Kidney tubule cell (primary cell): ENCODE data around the gene DNAH14.
A peak's percentile ranks its signal among the peaks of the same experiment; 100 is the strongest.

Experiments used
- DNase-seq: peaks from one replicate; pipeline ENCODE4 v3.0.0-alpha.2; 2018; ENCODE audit warnings: low spot score

Gene DNAH14

DNA sequence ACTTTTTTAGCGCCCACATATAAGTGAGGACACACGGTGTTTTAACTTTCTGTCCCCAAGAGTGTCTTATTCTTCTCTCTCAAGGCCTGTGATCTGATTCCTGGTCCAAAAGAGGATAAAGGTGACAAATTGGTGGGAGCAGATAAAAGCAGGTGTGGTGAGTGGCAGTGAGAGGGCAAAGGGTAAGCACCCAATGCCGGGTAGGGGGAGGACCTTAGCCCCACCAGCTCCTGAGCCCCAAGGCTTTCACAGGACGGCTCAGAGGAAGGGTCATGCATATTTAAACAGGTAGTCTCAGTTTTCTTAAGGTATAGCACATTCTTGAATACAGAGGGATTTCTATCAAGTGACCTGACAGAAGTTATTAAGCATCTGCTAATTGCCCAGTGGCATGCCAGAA, 478.8 kb downstream of the DNAH14 start:
- no peak for DNase-seq

DNA sequence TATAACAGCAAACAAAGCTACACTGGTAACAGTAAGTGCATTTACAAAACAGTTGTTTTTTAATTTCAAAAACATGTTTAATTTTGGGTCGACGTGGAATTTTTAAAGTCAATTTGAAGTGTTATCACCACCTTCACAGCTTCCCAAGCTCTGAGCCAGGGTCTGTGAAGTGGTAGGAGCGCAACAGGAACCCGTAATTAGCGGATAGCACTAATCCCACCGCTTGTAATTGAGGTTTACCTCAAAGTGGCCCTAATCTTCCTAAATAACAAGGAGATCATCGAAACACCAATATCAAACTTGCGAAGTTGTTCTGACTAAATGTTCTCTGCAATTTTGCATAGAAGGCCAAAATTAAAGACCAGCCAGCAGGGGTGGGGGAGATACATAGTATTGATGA, 479.6 kb downstream of the DNAH14 start:
- DNase-seq, result no peak

DNA sequence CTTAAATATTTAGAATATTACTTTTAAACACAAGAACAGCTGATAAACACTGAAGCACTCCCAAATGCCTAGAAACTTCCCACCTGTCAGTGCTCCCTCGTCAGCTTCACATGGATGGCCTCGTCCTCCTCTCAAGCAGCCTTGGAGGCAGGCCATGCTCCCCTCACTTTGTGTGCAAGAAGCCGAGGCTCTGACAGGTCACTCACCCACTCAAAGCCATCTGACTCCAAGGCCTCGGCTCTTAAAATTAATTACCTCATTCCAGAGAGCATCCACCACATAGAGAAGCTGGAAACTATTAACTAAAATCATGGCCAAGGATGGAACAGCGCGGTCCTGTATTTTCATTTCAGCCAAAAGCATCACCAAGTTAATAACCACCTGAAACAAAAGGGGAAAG, 480.6 kb downstream of the DNAH14 start:
- DNase-seq, result peak; percentile 56

DNA sequence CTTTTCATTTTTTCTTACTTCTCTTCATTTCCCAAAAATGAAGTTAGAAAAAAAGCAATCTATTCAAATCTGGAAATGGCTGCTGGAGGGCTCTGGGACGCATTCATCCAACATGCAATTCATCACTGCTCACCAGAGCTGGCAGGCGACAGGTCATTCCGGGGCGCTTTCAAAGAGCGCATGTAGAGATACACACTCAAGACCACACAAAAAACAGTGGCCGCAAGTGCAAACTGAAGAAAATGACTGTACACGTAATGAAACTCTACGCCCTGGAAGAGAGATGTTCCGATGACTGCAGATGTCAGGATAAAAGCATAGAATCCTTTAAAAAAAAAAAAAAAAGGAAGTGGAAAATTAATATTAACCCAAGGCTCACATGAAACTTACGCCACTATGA, 482.8 kb downstream of the DNAH14 start:
- peak; percentile 71 for DNase-seq

DNA sequence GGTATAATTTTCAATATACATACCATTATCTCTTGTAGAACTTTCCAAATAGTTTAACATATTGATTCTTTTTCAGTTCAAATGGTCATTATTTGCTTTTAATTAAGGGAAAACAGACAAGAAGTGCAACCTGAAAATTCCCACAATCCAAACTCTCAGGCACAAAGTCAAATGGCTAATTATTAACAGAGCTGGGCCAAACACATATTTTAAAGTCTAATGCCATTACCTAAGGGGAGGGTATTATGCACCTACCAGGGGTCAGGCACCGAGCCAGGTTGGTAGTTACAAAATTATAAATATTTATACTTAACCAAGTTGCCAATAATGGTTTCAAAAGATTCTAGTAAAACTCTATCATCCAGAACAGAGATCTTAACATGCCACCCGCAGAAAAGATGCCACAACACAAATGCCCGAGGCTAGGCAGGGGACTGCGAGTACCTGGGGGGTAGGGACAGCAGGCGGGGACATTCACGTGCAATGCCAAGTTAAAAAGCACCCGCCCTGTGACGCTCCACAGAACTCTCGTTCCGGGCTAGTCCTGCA, 483.4 kb downstream of the DNAH14 start:
- peak; percentile 84 for DNase-seq

DNA sequence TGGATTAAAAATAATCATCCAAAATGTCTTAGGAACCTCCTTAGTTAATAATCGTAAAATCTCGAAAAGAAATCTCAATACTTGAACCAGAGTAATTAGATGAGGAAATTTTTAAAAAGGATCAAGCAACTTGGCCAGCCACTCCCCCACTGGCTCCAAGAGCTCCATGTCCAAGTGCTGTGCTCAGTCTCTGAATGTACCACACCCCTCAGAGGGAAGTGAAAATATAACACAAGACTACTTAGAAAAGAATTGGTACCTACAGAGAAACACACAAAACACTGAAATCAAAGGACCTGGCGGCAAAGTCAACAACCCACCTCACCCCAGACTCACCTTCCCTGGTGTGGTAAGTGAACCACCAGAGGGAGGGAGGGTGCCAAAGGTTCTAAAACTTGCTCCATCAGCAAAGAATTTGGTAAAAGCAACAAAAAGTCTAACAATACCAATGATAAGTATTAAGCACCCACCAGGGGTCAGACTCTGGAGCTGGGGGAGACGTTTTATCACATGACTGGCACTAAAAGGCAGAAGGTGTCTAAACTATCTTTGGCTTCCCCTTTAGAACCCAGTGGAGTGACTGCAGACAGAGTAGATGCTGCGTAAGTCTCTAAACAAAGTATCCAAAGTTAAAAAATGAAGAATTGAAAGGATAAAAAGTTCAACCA, 484.4 kb downstream of the DNAH14 start:
- no peak for DNase-seq

DNA sequence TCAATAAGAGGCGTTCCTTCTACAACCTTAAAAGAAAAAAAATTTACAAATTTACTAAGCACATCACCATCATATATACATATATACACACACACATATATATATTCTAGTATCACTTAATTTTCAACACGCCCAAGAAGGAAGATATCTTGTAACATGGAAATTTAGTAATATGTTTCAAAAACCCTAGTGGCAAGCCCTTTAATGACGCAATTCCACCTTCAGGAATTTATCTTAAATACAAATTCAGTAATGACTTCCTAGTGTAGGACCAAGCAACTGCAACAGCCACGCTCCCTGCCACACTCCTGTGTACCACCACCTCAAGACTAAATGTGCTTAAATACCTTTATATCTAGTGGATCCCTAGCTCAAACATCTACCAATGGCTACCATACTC, 485.8 kb downstream of the DNAH14 start:
- no peak for DNase-seq

DNA sequence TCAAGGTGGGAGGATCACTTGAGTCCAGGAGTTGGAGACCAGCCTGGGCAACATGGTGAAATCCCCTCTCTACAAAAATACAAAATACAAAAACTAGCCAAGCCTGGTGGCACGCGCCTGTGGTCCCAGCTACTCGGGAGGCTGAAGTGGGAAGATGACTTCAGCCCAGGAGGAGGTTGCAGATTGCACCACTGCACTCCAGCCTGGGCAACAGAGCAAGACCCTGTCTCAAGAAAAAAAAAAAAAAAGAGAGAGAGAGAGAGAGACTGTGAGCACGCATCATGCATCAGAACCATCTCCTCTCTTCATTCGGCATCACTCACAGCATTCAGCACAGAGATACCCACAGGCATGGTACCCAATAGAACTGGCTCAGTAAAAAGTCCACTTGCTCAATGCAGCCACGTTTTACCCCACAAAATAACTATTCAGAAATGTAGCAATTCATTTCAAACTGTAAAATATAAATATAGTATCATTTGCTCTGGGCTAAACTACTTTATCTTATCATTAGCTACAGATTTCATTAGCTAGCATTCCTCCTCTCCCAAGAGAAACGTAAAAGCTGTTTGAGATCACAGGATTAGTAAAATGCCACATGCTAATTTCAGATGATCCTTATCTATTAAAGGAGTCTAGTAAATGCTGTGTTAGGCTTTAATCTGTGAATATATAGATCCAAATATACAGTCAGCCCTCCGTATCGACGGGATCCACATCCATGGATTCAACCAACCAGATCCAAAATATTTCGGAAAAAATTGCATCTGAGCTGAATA, 486.7 kb downstream of the DNAH14 start:
- DNase-seq, result no peak

DNA sequence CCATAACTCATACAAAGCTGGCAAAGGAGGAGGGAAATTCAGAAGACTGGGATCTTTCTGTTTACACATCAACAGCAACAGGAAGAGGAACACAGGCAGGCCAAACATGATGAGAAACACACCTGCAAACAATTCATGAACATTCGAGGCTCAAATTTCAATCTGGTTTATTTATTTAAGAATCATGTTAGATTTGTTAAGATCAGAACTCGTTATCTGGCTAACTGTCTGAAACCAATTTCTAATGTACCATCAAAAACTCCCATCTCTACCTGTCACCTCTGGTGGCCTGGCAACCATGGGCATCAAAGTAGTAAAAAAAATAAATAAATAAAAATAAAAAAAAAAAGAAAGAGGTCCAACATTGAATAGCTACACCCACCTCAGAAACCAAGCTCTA, 488.6 kb downstream of the DNAH14 start:
- DNase-seq, result no peak

DNA sequence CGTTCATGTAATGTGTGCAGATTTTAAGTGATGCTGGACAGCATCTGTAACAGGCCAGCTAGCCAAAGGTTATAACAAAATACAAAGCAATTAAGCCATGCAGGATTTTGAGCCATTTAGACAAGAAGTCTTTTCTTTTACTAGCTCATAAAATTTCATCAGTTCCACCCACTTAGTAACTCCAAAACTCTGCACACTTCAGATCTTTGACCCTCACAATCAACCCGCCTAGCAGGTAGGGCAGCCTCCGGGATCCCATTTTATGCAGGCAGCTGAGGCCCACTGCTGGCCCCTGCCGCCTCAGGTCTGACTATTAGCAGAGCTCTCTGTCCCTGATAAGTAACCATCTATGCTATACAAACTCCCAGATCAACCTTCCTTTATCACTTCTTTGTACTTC, 489.1 kb downstream of the DNAH14 start:
- no peak for DNase-seq

DNA sequence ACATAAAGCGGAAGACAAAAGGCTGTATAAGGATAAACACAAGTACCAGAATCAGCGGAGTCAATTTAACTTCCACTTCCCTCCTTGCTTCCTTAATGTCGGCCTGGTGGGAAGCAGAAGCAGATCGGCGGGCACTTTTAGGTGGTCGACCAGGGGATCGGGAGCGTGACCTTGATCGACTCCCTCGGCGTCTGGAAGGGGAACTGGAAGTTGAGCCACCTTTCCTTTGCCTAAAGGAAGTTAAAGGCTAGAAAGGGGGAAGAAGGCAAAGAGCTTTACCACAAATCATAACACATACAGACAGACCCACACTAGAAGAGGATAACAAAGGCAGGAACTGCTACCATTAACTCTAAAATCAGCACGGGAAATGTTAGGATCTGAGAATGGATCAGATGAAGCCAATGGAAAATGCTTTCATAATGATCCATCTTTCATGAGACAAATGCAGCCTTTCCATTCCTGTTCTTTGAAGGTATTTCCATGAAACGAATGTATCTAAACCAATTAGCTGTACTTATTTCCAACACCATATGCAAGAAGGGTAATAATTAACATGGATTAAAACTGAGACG, 492.6 kb downstream of the DNAH14 start:
- DNase-seq, result no peak

DNA sequence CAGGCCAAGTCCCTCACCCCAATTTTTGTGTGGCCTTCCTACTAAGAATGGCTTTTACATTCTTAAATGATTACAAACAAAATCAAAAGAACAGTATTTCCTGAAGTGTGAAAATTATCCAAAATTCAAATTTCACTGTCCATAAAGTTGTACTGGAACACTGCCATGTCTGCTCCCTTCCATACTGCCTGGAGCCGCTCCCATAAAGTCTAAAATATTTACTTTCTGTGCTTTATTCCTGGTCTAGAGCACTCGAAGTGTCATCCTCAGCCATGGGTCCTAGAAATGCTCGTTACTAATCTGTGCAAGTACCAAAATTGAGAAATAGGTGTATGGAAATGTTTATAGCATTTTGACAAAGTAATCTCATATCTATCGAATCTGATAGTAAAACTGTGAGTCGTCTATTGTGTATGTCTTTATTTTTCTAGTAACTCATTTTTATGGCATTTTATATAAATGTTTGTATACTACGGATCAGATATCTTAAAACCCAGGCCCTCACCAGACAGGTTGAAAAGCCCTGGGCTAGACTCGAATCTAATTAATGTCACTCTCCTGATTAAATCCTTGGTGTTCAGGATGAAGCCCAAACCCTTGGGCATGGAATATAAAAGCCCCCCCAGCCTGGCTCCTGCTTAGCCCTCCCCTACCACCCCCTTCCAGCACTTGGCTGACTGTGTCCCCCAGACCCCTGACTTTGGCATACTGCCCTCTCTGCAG, 493.5 kb downstream of the DNAH14 start:
- DNase-seq, result no peak

DNA sequence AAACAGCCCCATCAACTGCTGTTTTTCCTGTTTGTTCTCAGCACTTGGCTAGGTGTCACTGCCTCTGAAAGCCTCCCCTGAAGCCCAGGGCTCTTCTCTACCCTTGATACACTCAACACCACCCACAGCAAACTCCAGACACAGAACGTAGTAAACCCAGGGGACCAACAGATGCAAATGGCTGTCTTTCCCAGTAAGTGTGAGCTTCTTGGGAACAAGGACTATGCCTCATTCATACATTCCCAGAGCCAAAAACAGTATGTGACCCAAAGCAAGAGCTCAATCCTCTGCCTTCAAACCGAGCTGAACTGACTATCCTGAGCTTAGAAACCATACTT, 494.0 kb downstream of the DNAH14 start:
- DNase-seq, result no peak

DNA sequence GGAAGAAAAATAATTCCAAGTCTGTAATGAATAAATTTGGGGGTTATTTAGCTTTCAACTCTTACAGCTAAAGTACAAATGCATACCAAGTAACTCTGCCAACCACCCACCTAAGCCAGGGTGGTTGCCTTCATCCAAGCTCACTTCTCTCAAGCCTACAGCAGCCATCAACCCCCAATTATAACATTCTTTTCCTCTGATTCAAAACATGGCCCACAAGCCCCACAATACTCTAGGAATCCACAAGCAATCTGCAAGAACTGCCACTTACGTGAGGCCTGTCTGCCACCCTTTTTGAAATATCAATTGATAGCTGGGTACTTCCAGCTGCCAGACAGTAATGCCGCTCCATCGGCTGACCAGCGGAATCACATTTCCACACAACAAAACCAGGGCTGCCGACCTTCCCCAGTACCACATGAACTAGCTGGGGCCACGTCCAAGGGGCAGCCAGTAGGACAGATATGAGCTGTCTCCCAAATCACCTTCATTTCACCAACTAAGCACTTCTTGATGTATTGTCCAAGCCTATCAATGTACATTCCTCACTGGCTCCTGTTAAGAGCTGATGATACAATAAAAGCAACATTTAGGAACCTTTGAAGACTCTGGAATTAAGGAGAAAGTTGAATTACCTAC, 495.2 kb downstream of the DNAH14 start:
- peak; percentile 80 for DNase-seq

DNA sequence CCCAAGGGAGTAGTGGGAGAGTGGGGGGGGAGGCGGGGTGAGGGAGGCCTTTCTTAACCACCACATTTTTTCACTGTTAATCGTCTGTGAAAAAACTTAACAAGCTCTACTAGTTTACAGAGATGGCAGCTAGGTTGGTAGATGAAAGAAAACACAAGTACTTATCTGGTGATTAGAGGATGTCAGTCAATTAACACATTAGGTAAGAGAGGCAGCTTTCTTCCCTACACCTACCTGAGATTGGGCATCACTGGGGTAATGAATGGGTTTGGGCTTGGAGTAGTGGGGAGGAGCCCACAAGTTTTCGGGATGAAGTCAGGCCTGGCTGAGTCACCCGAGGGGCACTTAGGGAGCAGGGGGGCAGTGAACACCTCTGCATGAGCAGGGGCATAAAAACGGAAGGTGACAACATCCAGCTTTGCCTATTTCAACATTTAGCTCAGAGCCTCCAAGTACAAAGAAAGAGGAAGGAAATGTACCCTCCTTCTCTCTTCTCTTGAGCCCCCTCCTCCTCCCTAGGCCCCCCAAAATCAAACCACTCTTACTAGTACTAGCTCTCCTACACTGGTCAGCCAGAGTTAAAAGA, 495.8 kb downstream of the DNAH14 start:
- DNase-seq, result peak; percentile 86

DNA sequence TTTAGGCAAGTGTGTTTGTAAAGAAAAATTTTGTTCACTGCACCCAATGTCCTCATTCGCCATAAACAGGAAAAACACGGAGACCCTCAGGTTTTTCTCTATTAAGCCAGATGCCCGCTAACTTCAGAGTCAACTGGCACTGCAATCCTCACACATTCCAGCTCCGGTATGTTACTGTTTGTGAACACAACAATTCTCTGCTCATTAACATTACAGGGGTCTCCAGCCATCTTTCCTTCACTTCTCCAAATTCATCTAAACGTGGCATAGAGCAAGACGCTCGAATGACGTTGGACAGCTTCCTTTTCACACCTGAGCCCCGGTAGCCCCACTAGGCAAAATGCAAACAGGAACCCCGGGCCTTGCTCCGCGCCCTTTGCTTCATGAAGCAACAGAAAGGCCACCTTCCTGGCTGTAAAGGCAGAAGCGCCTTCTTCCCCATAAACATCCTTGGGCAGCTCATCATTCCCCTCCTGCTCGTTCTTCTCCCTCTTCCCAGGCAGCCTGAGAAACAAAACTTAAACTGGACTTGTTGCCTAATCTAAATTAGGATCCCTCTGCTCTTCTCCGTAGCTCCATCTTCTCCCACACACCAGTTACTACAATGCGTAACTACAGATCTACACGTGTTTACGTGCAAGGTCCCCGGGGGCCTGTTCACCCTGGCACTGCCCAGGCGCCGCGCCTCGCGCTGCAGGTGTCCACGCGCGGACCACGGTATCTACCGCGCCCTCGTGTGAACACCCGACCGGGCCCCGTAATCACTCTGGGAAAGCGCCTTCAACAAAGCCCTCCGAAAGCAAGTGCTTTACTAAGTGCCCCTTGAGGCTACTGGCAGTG, 497.1 kb downstream of the DNAH14 start:
- DNase-seq, result peak; percentile 42

DNA sequence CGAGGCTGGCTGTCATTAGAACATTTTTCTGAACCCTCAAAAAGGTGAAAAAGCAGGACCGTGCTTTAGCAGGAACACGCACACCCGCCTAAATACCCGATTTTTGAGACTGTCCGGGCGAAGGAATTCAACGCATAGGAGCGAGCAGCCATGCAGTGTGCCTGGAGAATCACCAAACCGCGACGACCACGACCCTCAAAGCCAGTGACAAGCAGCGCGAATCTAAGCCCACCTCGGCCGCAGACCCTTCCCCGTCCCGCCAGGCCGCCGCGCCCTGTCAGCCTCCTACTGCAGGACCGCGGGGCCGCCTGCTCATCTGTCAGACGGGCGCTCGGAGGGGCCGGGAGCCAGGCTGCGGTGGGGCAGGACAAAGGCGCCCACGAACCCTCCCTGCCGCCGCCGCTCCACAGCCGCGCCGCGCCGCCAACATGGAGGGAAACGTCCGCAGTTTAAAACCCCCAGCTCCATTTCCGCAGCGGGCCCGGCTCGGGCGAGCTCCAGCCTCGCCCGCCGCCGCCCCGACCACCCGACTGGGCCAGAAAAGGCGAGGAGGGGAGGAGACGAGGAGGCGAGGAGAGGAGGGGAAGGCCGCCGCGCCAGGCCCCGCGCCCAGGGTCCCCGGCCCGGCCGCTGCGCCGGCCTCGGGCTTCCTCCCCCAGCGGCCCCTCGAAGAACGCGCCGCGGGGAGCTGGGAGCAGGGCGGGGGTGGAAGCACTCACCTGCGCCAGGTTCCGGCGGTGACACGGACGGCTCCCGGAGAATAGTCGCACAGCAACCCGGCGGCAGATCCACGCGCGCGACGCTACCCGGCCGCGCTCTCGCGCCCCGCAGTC, 498.0 kb downstream of the DNAH14 start, which contains the start of gene LBR:
Gene LBR, minus strand, starts transcription at position 804 of the 833 bp plus-strand sequence. CDS start 3,963 bp downstream, outside the sequence.
- DNase-seq, result peak; percentile 37

DNA sequence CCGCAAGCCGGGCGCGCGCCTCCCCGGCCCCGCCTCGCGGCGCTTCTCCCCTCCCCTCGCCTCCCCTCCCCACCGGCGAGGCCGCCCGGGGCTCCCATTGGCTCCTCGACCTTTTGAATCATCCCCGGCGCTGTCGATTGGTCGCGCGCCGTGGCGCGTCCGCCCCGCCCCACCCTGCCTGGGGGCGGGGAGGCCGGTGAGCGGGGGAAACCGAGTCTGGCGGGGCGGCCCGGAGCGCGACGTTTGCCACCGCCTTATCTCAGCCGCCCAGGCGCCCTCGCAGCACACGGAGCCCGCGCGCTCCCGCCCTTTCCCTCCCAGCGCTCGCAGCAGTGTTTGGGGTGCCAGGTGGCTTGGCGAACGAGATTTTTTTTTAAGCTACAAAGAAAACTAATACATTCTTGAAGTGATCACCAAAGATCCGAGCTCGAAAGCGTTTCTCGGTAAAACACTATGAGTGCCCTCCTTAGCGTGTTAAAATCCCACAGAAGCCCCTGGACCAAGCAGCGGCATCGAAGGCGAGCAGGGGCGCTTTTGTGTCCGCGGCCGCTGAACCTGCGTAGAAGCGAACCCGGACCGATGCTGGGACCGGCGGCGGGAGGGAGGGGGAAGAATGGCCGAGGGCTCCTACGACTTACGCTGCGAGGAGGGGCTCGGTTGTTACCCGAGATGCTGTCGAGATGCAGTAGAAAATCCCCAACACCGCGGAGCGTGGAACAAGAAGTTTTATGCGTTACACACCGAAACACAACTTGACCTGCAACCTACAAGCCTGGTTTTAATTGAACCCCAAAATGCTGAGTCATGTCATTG, 498.8 kb downstream of the DNAH14 start:
- peak; percentile 92 for DNase-seq
